Amygdala (tissue), 56 donors: Measurements from ENCODE around the gene NTN4.
"Not testable (repeated sequence)": the region's sequence is repeated elsewhere in the genome, so short reads cannot be mapped to it uniquely, and the experiment has no call there.

Source experiments
- DNase-seq, 56 donors: peaks; one replicate each; lab custom pipeline; 2025; lab: John Stamatoyannopoulos, UW

NTN4 gene

GRCh38 chr12:95718006-95718431, 72.5 kb downstream of the NTN4 start:
- no peak for DNase-seq

- no peak for DNase-seq
Measured at GRCh38 chr12:95717316-95717928, 73.1 kb downstream of the NTN4 start.

- no peak for DNase-seq
Measured at GRCh38 chr12:95715177-95715576, 75.4 kb downstream of the NTN4 start.

GRCh38 chr12:95712269-95712668, 78.3 kb downstream of the NTN4 start:
- no peak for DNase-seq

DNA sequence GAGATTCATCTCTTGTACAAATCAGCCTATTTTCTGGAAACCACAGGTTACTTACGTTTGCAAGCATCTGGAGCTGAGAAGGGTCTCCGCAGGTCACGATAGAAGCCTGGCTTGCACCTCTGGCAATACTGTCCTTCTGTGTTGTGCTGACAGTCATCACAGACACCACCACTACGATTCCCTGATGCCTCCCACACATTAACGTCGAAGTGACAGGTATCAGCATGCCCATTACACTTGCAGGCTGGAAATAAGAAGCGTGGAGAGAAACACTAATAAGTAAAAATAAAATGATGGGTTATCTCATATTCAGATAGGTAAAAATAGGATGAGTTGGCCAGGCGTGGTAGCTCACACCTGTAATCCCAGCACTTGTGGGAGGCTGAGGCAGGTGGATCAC, 80.2 kb downstream of the NTN4 start:
- no peak for DNase-seq

DNA sequence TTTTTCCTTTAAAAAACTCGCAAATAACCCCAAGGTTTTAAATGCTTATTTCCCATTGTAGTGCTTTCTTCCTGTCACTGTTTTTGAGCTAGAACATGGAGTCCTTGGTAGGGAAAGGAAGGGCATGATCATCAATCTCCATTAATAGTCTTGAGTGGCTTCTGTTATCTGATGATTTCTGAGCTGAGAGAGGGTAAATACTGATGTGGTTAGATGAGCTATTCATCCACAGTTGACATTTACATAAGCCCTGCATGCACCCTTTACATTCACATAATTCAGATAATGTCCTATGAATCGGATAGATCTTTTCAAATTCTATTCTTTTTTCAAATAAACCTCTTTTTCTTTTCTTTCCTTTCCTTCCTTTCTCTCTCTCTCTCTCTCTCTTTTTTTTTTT, 81.4 kb downstream of the NTN4 start:
- no peak for DNase-seq

DNA sequence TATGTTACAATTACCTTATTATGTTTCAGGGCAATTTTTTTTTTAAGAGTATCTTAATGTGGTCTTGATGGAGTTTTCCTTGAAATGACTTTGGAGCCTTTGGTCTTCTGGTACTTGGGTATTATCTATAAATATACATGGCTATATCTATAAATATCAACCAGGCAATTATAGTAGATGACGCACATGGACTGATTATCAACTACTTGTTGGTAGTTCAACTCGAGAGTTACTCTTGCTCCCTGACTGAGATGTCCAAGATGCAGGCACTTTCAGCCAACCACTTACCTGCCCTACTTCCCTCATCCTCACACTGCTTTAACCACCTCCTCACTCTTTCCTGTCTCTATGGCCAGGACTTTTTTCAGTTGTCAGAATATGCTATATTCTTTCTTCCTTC, 85.4 kb downstream of the NTN4 start:
- no peak for DNase-seq

GRCh38 chr12:95703986-95704385, 86.6 kb downstream of the NTN4 start:
- no peak for DNase-seq

- DNase-seq = no peak
Measured at GRCh38 chr12:95701722-95702418, 88.7 kb downstream of the NTN4 start.

DNA sequence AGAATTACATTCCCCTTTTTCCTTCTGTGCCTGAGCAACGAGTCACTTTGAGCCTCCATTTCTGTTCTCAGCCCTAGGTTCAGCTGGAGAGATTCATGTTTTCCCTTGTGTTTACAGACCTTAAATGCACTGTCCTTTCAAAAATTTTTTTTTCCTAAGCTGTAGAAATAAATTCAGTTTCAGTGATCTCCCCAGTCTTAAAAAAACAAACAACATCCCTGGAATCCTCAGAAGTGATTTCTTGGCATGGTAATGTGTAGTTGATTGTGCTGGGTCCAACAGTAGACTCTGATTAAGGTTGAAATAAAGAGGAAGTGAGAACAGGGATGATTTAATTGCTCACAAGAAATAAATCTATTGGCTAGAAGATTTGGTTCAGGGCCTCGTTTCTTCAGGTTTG, 89.3 kb downstream of the NTN4 start:
- DNase-seq = no peak

DNA sequence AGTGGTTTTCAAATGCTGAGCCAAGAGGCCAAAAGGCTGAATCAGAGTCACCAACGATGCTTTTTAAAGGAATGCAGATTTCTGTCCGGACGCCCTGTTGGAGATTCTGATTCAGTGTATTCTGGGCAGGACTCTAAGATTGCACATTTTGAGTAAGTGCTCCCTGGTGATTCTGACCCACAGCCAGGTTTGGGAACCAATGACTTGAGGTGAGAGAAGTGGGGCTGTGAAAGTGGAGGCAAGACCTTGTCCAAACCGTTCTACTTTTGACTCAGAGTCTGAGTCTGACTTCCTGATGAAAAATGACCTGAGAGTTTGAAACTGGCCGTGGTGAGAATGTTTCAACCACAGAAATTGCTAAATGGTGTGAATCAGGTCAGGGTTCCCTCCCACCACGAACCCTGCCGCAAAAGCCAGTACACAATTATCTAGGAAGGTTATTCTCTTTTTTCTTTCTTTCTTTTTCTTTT, 90.2 kb downstream of the NTN4 start:
- DNase-seq = no peak

DNA sequence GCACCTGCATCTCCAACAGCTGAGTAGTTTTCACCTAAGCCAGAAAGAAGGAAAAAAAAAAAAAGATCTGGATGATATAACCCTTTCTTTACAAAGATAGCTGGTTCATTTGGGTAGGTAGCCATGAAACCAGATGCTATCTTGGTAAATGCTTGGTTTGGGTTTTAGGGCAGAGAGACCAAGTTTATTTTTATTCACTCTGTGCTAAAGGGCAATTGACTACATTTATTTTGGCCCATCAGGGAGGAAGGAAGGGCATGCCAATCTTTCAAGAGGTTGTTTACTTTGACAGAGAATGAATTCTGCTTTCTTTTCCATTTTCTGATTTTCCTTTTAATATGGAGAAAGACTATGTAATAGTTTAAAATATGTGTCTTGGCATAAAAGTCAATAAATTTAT, 91.0 kb downstream of the NTN4 start:
- no peak for DNase-seq

DNA sequence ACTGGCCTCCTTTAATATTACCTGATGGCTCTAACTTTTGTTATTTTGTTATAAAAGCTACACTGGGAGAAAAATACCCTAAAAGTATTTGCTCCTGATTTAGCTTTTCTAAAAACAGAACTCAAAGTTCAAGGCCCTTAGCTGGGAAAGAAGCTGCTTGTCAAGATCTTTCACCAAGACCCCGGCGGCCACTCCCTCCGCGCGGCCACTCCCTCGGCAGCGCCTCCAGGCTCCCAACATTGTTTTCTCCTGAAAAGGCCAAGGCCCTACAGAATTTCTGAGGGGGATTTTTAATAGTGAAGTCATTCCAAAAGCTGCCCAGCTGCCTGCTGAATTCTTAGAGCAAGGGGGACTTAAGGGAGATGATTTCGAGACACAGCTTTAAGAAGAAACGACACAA, 96.4 kb downstream of the NTN4 start:
- no peak for DNase-seq

GRCh38 chr12:95693689-95694088, 96.9 kb downstream of the NTN4 start:
- DNase-seq = no peak

- no peak for DNase-seq
Measured at GRCh38 chr12:95690861-95691635, 99.5 kb downstream of the NTN4 start.

- DNase-seq = no peak
Measured at GRCh38 chr12:95687937-95688336, 102.6 kb downstream of the NTN4 start.

- DNase-seq = no peak
Measured at GRCh38 chr12:95683418-95683817, 107.1 kb downstream of the NTN4 start.

GRCh38 chr12:95681210-95681765, 109.3 kb downstream of the NTN4 start:
- DNase-seq = no peak

- DNase-seq = no peak
Measured at GRCh38 chr12:95678684-95679083, 111.9 kb downstream of the NTN4 start.

DNA sequence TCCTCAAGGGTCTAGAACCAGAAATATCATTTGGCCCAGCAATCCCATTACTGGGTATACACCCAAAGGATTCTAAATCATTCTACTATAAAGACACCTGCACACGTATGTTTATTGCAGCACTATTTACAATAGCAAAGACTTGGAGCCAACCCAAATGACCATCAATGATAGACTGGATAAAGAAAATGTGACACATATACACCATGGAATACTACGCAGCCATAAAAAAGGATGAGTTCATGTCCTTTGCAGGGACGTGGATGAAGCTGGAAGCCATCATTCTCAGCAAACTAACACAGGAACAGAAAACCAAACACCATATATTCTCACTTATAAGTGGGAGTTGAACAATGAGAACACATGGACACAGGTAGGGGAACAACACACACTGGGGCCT, 112.8 kb downstream of the NTN4 start:
- DNase-seq = not testable (repeated sequence)

GRCh38 chr12:95674631-95675030, 115.9 kb downstream of the NTN4 start:
- peak in 2 of 56 donors; percentile 2 to 37 for DNase-seq
